ENCODE results near the gene NEGR1.

Gene NEGR1

GRCh38 chr1:71986160-71986559 is 296.2 kb downstream of the NEGR1 start:
- no peak for DNase-seq (ENCODE audit: low spot score)
- no peak overlapping the region for H3K27ac ChIP-seq
- no peak overlapping the region for H3K4me3 ChIP-seq
- TF ChIP-seq, protein P1, sequence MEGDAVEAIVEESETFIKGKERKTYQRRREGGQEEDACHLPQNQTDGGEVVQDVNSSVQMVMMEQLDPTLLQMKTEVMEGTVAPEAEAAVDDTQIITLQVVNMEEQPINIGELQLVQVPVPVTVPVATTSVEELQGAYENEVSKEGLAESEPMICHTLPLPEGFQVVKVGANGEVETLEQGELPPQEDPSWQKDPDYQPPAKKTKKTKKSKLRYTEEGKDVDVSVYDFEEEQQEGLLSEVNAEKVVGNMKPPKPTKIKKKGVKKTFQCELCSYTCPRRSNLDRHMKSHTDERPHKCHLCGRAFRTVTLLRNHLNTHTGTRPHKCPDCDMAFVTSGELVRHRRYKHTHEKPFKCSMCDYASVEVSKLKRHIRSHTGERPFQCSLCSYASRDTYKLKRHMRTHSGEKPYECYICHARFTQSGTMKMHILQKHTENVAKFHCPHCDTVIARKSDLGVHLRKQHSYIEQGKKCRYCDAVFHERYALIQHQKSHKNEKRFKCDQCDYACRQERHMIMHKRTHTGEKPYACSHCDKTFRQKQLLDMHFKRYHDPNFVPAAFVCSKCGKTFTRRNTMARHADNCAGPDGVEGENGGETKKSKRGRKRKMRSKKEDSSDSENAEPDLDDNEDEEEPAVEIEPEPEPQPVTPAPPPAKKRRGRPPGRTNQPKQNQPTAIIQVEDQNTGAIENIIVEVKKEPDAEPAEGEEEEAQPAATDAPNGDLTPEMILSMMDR (IDR thresholded peaks at IDR 0.05): no peak

- Histone ChIP-seq H3K27ac (no peak overlapping the region), H3K4me3 (no peak overlapping the region)
- TF ChIP-seq, protein P1 (IDR thresholded peaks at IDR 0.05): no peak
- DNase-seq (ENCODE audit: low spot score): no peak
These were observed 301.8 kb downstream of the NEGR1 start for GRCh38 chr1:71980556-71980955.

GRCh38 chr1:71979882-71980281 is 302.5 kb downstream of the NEGR1 start:
- Histone ChIP-seq H3K27ac (no peak overlapping the region), H3K4me3 (no peak overlapping the region)

DNA sequence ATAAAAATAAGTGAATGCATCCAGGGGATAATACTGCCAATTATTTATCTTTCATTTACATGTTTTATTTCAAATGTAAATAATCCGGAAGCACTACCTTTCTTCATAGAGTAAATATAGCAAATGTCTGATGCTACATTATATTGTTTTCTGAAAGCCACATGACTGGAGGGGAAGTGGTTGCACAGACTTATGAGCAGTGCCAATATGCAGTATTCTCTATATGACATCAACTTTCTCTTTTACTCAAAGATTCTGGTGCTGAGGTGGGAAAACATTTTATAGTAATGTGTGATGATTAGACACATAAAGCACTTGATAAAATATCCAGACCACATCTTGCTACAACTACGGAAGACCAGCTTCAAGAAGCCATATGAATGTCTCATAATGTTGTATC is 314.7 kb downstream of the NEGR1 start:
- Histone ChIP-seq H3K4me3 (no peak overlapping the region), H3K27ac (no peak overlapping the region)
- DNase-seq (ENCODE audit: low spot score): no peak
- TF ChIP-seq, protein P1 (IDR thresholded peaks at IDR 0.05): no peak

More at GRCh38 chr1:71979882-71980281, 302.5 kb downstream of the NEGR1 start:
- TF ChIP-seq, protein P1 (IDR thresholded peaks at IDR 0.05): no peak
- DNase-seq (ENCODE audit: low spot score): no peak

DNA sequence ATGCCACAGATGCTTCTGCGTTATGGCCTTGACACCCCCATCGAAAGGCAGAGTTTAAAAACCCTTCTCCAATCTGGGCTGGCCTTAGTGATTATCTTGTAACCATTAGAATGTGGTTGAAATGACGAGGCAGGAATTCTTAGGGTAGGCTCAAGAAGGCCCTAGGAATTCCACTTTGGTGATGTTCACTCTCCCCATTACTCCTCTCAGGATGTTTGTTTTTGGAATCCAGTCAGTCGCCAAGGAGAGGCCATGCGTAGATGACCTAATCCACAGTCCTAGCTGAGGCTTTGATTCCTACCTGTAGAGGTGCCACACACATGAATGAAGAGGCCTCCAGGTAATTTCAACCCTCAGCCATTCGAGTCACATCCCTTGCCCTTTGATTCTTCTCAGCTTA is 318.2 kb downstream of the NEGR1 start:
- H3K4me3 ChIP-seq: no peak overlapping the region
- no peak for DNase-seq (ENCODE audit: low spot score)
- TF ChIP-seq, protein P1 (IDR thresholded peaks at IDR 0.05): no peak

GRCh38 chr1:71956613-71957285 is 325.6 kb downstream of the NEGR1 start:
- H3K27ac ChIP-seq: no peak overlapping the region
- H3K4me3 ChIP-seq: peak overlapping the region; percentile 34
- TF ChIP-seq, protein P1 (IDR thresholded peaks at IDR 0.05): no peak
- DNase-seq (ENCODE audit: low spot score): no peak

More for the DNA sequence above, 318.2 kb downstream of the NEGR1 start:
- no peak overlapping the region for H3K27ac ChIP-seq

GRCh38 chr1:71950579-71950978 is 331.8 kb downstream of the NEGR1 start:
- Histone ChIP-seq H3K27ac (no peak overlapping the region), H3K4me3 (no peak overlapping the region)

More at GRCh38 chr1:71950579-71950978, 331.8 kb downstream of the NEGR1 start:
- DNase-seq (ENCODE audit: low spot score): no peak
- TF ChIP-seq, protein P1 (IDR thresholded peaks at IDR 0.05): no peak
